Measurements from ENCODE around the gene KHDC4. TPM values are rescaled to one million over a fixed set of nuclear protein-coding genes. Genes with fewer than 3 reads are reported as not detected.

Gene KHDC4
- total RNA-seq, 1 donor from 2014 or later: 48.2 TPM

GRCh38 chr1:155867766-155868165 lies 66.4 kb downstream of the KHDC4 start:
- Histone ChIP-seq H3K9ac (ENCODE audit: low read length) (no peak overlapping the region), H3K4me2 (ENCODE audit: low read length) (no peak overlapping the region), H3K4me3 (ENCODE audit: insufficient read depth, low read depth, low read length) (no peak overlapping the region), H3K4me1 (ENCODE audit: insufficient read depth, low read length) (no peaks in the 10 kb centered on the region), H3K27me3 (ENCODE audit: insufficient read depth, low read length) (no peaks in the 10 kb centered on the region), H3K27ac (ENCODE audit: low read depth, low read length) (no peak overlapping the region), H2AFZ (ENCODE audit: low read depth, low read length) (no peak overlapping the region), H4K20me1 (ENCODE audit: insufficient read depth, low read length) (no peaks in the 10 kb centered on the region), H3K9me3 (ENCODE audit: insufficient read depth, low read depth, low read length) (no peaks in the 10 kb centered on the region), H3K36me3 (ENCODE audit: insufficient read depth, low read length) (no peaks in the 10 kb centered on the region), H3K79me2 (ENCODE audit: insufficient read depth, low read length) (peaks cover 7% of the 10 kb centered on the region)
- Mint-ChIP-seq H3K27ac (ENCODE audit: unreplicated experiment) (no peak overlapping the region), H3K36me3 (ENCODE audit: low read depth, unreplicated experiment) (peaks cover 20% of the 10 kb centered on the region), H3K27me3 (ENCODE audit: low read depth, unreplicated experiment) (no peaks in the 10 kb centered on the region), H3K9me3 (ENCODE audit: unreplicated experiment) (peaks cover 1% of the 10 kb centered on the region), H3K4me3 (ENCODE audit: unreplicated experiment) (no peak overlapping the region), H3K4me1 (ENCODE audit: low read depth, unreplicated experiment) (peaks cover 6% of the 10 kb centered on the region)
- TF ChIP-seq CTCF (IDR thresholded peaks at IDR 0.05; ENCODE audit: insufficient read depth, low read depth, low read length): no peak
- TF ChIP-seq EZH2 (IDR thresholded peaks at IDR 0.05; ENCODE audit: insufficient read depth, low read length): no peak
- DNase-seq (ENCODE audit: low read depth): no peak
- FAIRE-seq: no peak

- H3K4me3 Mint-ChIP-seq (ENCODE audit: unreplicated experiment): no peak overlapping the region
- H3K4me1 Mint-ChIP-seq (ENCODE audit: low read depth, unreplicated experiment): peaks cover 5% of the 10 kb centered on the region
- H3K27ac ChIP-seq (ENCODE audit: low read depth, low read length): no peak overlapping the region
- peaks cover 13% of the 10 kb centered on the region for H3K79me2 ChIP-seq (ENCODE audit: insufficient read depth, low read length)
- no peak overlapping the region for H3K4me2 ChIP-seq (ENCODE audit: low read length)
- no peak for TF ChIP-seq CTCF (IDR thresholded peaks at IDR 0.05; ENCODE audit: insufficient read depth, low read depth, low read length)
- TF ChIP-seq EZH2 (IDR thresholded peaks at IDR 0.05; ENCODE audit: insufficient read depth, low read length): no peak
- no peak overlapping the region for H2AFZ ChIP-seq (ENCODE audit: low read depth, low read length)
- peaks cover 9% of the 10 kb centered on the region for H3K36me3 Mint-ChIP-seq (ENCODE audit: low read depth, unreplicated experiment)
- H3K9me3 ChIP-seq (ENCODE audit: insufficient read depth, low read depth, low read length): no peaks in the 10 kb centered on the region
- H3K4me1 ChIP-seq (ENCODE audit: insufficient read depth, low read length): peaks cover 14% of the 10 kb centered on the region
- no peaks in the 10 kb centered on the region for H4K20me1 ChIP-seq (ENCODE audit: insufficient read depth, low read length)
- H3K27ac Mint-ChIP-seq (ENCODE audit: unreplicated experiment): peak overlapping the region; percentile 12
- no peak overlapping the region for H3K4me3 ChIP-seq (ENCODE audit: insufficient read depth, low read depth, low read length)
- no peaks in the 10 kb centered on the region for H3K27me3 Mint-ChIP-seq (ENCODE audit: low read depth, unreplicated experiment)
- no peaks in the 10 kb centered on the region for H3K9me3 Mint-ChIP-seq (ENCODE audit: unreplicated experiment)
- FAIRE-seq (no peak), DNase-seq (ENCODE audit: low read depth) (peak; percentile 24)
- H3K9ac ChIP-seq (ENCODE audit: low read length): no peak overlapping the region
- H3K36me3 ChIP-seq (ENCODE audit: insufficient read depth, low read length): no peaks in the 10 kb centered on the region
- no peaks in the 10 kb centered on the region for H3K27me3 ChIP-seq (ENCODE audit: insufficient read depth, low read length)
Observed at GRCh38 chr1:155864393-155864792, 69.8 kb downstream of the KHDC4 start.

Small RNAs within 50 kb of the gene (microRNA-seq; reads per million reads assigned to microRNA genes)
- not detected for gene MIR6738

Other genes starting within 250 kb of the KHDC4 start
- 40.0 and 42.3 TPM in 2 replicates for gene YY1AP1, start 245.6 kb downstream of the KHDC4 start, total RNA-seq
- 101 and 108 TPM in 2 replicates for gene DAP3, start 245.3 kb downstream of the KHDC4 start, total RNA-seq
- gene GON4L, start 77.2 kb downstream of the KHDC4 start, total RNA-seq: 52.8 and 58.2 TPM in 2 replicates
- 22.1 and 22.3 TPM in 2 replicates for gene SYT11, start 74.8 kb downstream of the KHDC4 start, total RNA-seq
- gene RIT1, start 23.1 kb downstream of the KHDC4 start, total RNA-seq: 59.4 and 63.2 TPM in 2 replicates
- gene RXFP4, start 7.2 kb upstream of the KHDC4 start, total RNA-seq: not detected in 2 replicates
- gene ARHGEF2, start 44.1 kb upstream of the KHDC4 start, total RNA-seq: 98.3 and 99.3 TPM in 2 replicates
- 236 and 244 TPM in 2 replicates for gene SSR2, start 86.5 kb upstream of the KHDC4 start, total RNA-seq
- 33.5 and 40.0 TPM in 2 replicates for gene UBQLN4, start 119.4 kb upstream of the KHDC4 start, total RNA-seq
- gene LAMTOR2, start 120.4 kb upstream of the KHDC4 start, total RNA-seq: 60.1 and 62.6 TPM in 2 replicates
- 0.99 and 3.1 TPM in 2 replicates for gene RAB25, start 126.7 kb upstream of the KHDC4 start, total RNA-seq
- gene MEX3A, start 148.1 kb upstream of the KHDC4 start, total RNA-seq: 32.9 and 37.6 TPM in 2 replicates
- gene LMNA, start 180.3 kb upstream of the KHDC4 start, total RNA-seq: 429 and 464 TPM in 2 replicates
- gene SEMA4A, start 219.2 kb upstream of the KHDC4 start, total RNA-seq: 0.66 and 1.1 TPM in 2 replicates